ENCODE results near the gene NRSN2.

GRCh38 chr20:371755-372542 is 25.0 kb downstream of the NRSN2 start:
- TF ChIP-seq EZH2 (IDR thresholded peaks at IDR 0.05) (no peak), SP1 (IDR thresholded peaks at IDR 0.05; ENCODE audit: low read depth) (no peak), POLR2AphosphoS5 (IDR thresholded peaks at IDR 0.05; ENCODE audit: low read depth, low read length) (peak; percentile 30; the same call in 1 of the 2 replicates), CEBPB (IDR thresholded peaks at IDR 0.05; ENCODE audit: low read depth) (no peak), SIN3A (IDR thresholded peaks at IDR 0.05; ENCODE audit: low read depth) (no peak), EZH2phosphoT487 (IDR thresholded peaks at IDR 0.05; ENCODE audit: borderline replicate concordance) (no peak), EGR1 (IDR thresholded peaks at IDR 0.05; ENCODE audit: low read depth) (no peak), RAD21 (IDR thresholded peaks at IDR 0.05; ENCODE audit: low read depth) (no peak), TCF7L2 (IDR thresholded peaks at IDR 0.05; ENCODE audit: borderline replicate concordance, extremely low read depth, insufficient read depth, insufficient read length) (peak; percentile 99)
- TF ChIP-seq, protein P1, sequence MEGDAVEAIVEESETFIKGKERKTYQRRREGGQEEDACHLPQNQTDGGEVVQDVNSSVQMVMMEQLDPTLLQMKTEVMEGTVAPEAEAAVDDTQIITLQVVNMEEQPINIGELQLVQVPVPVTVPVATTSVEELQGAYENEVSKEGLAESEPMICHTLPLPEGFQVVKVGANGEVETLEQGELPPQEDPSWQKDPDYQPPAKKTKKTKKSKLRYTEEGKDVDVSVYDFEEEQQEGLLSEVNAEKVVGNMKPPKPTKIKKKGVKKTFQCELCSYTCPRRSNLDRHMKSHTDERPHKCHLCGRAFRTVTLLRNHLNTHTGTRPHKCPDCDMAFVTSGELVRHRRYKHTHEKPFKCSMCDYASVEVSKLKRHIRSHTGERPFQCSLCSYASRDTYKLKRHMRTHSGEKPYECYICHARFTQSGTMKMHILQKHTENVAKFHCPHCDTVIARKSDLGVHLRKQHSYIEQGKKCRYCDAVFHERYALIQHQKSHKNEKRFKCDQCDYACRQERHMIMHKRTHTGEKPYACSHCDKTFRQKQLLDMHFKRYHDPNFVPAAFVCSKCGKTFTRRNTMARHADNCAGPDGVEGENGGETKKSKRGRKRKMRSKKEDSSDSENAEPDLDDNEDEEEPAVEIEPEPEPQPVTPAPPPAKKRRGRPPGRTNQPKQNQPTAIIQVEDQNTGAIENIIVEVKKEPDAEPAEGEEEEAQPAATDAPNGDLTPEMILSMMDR (IDR thresholded peaks at IDR 0.05 in 2 of 3, conservative IDR thresholded peaks at IDR 0.05 in 1 of 3; ENCODE audit: borderline replicate concordance in 1 of 3, insufficient read depth in 1 of 3, low read depth in 2 of 3, low read length in 2 of 3), result no peak
- TF ChIP-seq, protein P2, sequence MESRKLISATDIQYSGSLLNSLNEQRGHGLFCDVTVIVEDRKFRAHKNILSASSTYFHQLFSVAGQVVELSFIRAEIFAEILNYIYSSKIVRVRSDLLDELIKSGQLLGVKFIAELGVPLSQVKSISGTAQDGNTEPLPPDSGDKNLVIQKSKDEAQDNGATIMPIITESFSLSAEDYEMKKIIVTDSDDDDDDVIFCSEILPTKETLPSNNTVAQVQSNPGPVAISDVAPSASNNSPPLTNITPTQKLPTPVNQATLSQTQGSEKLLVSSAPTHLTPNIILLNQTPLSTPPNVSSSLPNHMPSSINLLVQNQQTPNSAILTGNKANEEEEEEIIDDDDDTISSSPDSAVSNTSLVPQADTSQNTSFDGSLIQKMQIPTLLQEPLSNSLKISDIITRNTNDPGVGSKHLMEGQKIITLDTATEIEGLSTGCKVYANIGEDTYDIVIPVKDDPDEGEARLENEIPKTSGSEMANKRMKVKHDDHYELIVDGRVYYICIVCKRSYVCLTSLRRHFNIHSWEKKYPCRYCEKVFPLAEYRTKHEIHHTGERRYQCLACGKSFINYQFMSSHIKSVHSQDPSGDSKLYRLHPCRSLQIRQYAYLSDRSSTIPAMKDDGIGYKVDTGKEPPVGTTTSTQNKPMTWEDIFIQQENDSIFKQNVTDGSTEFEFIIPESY (IDR thresholded peaks at IDR 0.05; ENCODE audit: extremely low read depth, insufficient replicate concordance, low read length), result peak; percentile 7
